GM12891 (cell line): ENCODE results near the gene SLC38A3.

Source experiments
- DNase-seq: peaks from one replicate; pipeline ENCODE4 v3.0.0; 2011; ENCODE audit warnings: low spot score; ENCODE audit not compliant: insufficient read length
- FAIRE-seq: peaks from 2 replicates; lab custom pipeline; 2011; peaks lifted over from hg19 to GRCh38; lab: Jason Lieb, UNC
- PAX5 ChIP-seq: IDR thresholded peaks from 2 replicates; pipeline ENCODE4 v1.6.1; 2011; ENCODE audit warnings: low read length, moderate library complexity, mild to moderate bottlenecking; ENCODE audit not compliant: insufficient read depth, severe bottlenecking
- POLR2A ChIP-seq: IDR thresholded peaks from 2 replicates; pipeline ENCODE4 v1.6.1; 2011; ENCODE audit warnings: low read depth, low read length, control low read depth
- POLR2AphosphoS5 ChIP-seq: IDR thresholded peaks from 2 replicates; pipeline ENCODE4 v1.6.1; 2011; ENCODE audit warnings: low read depth, low read length, control low read depth
- POU2F2 ChIP-seq: IDR thresholded peaks from 2 replicates; pipeline ENCODE4 v1.6.1; 2011; ENCODE audit warnings: low read depth, mild to moderate bottlenecking, control low read depth, low read length, moderate library complexity
- SPI1 ChIP-seq: IDR thresholded peaks from 2 replicates; pipeline ENCODE4 v1.6.1; 2011; ENCODE audit warnings: low read depth, low read length, control low read depth
- TAF1 ChIP-seq: IDR thresholded peaks from 2 replicates; pipeline ENCODE4 v1.6.1; 2011; ENCODE audit warnings: low read depth, low read length, control low read depth

Gene SLC38A3

GRCh38 chr3:50270422-50271224, 65.6 kb downstream of the SLC38A3 start:
- DNase-seq (no peak), FAIRE-seq (no peak)
- TF ChIP-seq TAF1 (no peak), PAX5 (no peak), SPI1 (no peak), POLR2AphosphoS5 (no peak), POU2F2 (no peak), POLR2A (no peak)
